ENCODE data around the gene NOS1AP.

GRCh38 chr1:162298266-162298665, 228.8 kb downstream of the NOS1AP start:
- no peak for TF ChIP-seq CTCF (conservative IDR thresholded peaks at IDR 0.05; ENCODE audit: low read length)
- no peak for TF ChIP-seq EZH2phosphoT487 (IDR thresholded peaks at IDR 0.05; ENCODE audit: borderline replicate concordance)
